Osteoblast (primary cell): ENCODE data around the gene FGD5. TPM values are rescaled to one million over a fixed set of nuclear protein-coding genes. Genes with fewer than 3 reads are reported as not detected.

ENCODE experiments used
- DNase-seq: peaks from one replicate; pipeline ENCODE4 v3.0.0; 2011; ENCODE audit warnings: low spot score, mixed read lengths; ENCODE audit not compliant: insufficient read length; ENCODE audit errors: missing footprints
- H2AFZ ChIP-seq: 2 replicates; pipeline ENCODE4 v1.6.0; 2011; ENCODE audit warnings: mild to moderate bottlenecking, low read length
- H3K27ac ChIP-seq: 2 replicates; pipeline ENCODE4 v1.5.1; 2011; ENCODE audit warnings: mild to moderate bottlenecking, low read depth, low read length, moderate library complexity
- H3K27me3 ChIP-seq: 2 replicates; pipeline ENCODE4 v1.6.0; 2012; ENCODE audit warnings: mild to moderate bottlenecking, control low read depth, inconsistent platforms, low read length, moderate library complexity; ENCODE audit not compliant: insufficient read depth
- H3K36me3 ChIP-seq: 2 replicates; pipeline ENCODE4 v1.5.1; 2011; ENCODE audit warnings: mild to moderate bottlenecking, low read length, control low read depth, moderate library complexity; ENCODE audit not compliant: insufficient read depth
- H3K4me1 ChIP-seq: 2 replicates; pipeline ENCODE4 v1.5.1; 2011; ENCODE audit warnings: mild to moderate bottlenecking, low read length, control low read depth, moderate library complexity; ENCODE audit not compliant: insufficient read depth
- H3K4me2 ChIP-seq: 2 replicates; pipeline ENCODE4 v1.6.0; 2011; ENCODE audit warnings: mild to moderate bottlenecking, low read length; ENCODE audit not compliant: insufficient read depth
- H3K4me3 ChIP-seq: fragments of 200-600 bp; sonication (generic); 3 replicates; pipeline ENCODE4 v1.5.1; 2012; ENCODE audit warnings: mild to moderate bottlenecking, low read length, inconsistent platforms; ENCODE audit not compliant: insufficient read depth
- H3K79me2 ChIP-seq: 2 replicates; pipeline ENCODE4 v1.6.0; 2012; ENCODE audit warnings: mild to moderate bottlenecking, low read length, control low read depth, inconsistent platforms; ENCODE audit not compliant: insufficient read depth
- H3K9me3 ChIP-seq: 2 replicates; pipeline ENCODE4 v1.5.1; 2011; ENCODE audit warnings: low read depth, low read length, control low read depth
- H4K20me1 ChIP-seq: 2 replicates; pipeline ENCODE4 v1.6.0; 2012; ENCODE audit warnings: mild to moderate bottlenecking, low read length, control low read depth; ENCODE audit not compliant: insufficient read depth
- total RNA-seq: library from RNA; depleted of rRNA; stranded (reverse); fragments of >200 nt; gene quantifications from 2 replicates; pipeline ENCODE4 v1.2.3, GENCODE V29; 2012
- TF ChIP-seq, protein P1 (sequence below): IDR thresholded peaks from 2 replicates; pipeline ENCODE4 v1.5.1; 2011; ENCODE audit warnings: mild to moderate bottlenecking, low read depth, low read length, moderate library complexity; ENCODE audit errors: extremely low read depth

FGD5 gene
- total RNA-seq, 1 donor: under 0.01 TPM

DNA sequence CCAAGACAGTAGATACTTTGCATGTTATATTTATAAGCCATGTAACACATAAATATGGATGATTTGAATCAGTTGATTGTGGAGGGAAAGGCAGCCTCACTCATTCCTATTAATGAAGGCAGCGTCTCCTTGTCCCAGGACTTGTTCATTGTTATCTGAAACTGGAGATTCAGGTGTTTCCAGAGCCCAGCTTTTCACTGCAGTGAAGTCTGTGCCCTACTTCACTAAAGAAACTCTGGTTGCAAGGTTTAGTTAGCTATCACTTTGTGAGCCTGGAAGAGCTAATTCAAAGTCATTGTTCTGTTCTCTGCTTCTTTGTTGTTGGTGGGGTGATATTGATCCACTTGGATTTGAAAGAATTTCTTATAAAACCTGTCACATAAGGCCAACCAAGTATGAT is 138.4 kb downstream of the FGD5 start:
- Histone ChIP-seq H3K36me3 (peaks cover 10% of the 10 kb centered on the region), H3K4me1 (peaks cover 9% of the 10 kb centered on the region), H3K27ac (no peak overlapping the region), H3K9me3 (no peaks in the 10 kb centered on the region), H3K4me2 (no peak overlapping the region), H2AFZ (no peak overlapping the region), H3K4me3 (no peak overlapping the region), H4K20me1 (peaks cover 8% of the 10 kb centered on the region), H3K27me3 (no peaks in the 10 kb centered on the region), H3K79me2 (peaks cover 93% of the 10 kb centered on the region)
- DNase-seq: no peak
- TF ChIP-seq, protein P1, sequence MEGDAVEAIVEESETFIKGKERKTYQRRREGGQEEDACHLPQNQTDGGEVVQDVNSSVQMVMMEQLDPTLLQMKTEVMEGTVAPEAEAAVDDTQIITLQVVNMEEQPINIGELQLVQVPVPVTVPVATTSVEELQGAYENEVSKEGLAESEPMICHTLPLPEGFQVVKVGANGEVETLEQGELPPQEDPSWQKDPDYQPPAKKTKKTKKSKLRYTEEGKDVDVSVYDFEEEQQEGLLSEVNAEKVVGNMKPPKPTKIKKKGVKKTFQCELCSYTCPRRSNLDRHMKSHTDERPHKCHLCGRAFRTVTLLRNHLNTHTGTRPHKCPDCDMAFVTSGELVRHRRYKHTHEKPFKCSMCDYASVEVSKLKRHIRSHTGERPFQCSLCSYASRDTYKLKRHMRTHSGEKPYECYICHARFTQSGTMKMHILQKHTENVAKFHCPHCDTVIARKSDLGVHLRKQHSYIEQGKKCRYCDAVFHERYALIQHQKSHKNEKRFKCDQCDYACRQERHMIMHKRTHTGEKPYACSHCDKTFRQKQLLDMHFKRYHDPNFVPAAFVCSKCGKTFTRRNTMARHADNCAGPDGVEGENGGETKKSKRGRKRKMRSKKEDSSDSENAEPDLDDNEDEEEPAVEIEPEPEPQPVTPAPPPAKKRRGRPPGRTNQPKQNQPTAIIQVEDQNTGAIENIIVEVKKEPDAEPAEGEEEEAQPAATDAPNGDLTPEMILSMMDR: no peak

DNA sequence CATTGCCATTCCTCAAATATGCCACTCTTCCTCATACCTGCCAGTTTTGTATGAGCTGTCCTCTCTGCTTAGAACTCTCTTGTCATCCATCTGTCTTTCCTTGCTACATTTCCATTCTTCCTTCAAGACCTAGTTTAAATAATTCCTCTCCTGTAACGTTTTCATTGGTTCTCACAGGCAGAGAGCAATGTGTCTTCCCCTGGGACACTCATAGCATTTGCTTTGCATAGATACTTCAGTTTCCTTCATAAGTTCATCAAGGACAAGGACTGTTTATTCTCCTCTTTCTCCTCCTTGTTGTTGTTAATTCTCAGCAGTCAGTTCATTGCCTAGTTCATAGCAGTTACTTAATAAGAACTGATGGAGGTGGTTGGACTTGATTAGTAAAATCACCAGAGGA is 139.2 kb downstream of the FGD5 start:
- H3K36me3 ChIP-seq: peaks cover 10% of the 10 kb centered on the region
- peaks cover 9% of the 10 kb centered on the region for H3K4me1 ChIP-seq
- H3K4me3 ChIP-seq: no peak overlapping the region
- peaks cover 8% of the 10 kb centered on the region for H4K20me1 ChIP-seq
- TF ChIP-seq, protein P1: no peak
- no peak overlapping the region for H2AFZ ChIP-seq
- peaks cover 88% of the 10 kb centered on the region for H3K79me2 ChIP-seq
- no peaks in the 10 kb centered on the region for H3K27me3 ChIP-seq
- peak; percentile 41 for DNase-seq
- no peak overlapping the region for H3K4me2 ChIP-seq
- no peak overlapping the region for H3K27ac ChIP-seq
- no peaks in the 10 kb centered on the region for H3K9me3 ChIP-seq

DNA sequence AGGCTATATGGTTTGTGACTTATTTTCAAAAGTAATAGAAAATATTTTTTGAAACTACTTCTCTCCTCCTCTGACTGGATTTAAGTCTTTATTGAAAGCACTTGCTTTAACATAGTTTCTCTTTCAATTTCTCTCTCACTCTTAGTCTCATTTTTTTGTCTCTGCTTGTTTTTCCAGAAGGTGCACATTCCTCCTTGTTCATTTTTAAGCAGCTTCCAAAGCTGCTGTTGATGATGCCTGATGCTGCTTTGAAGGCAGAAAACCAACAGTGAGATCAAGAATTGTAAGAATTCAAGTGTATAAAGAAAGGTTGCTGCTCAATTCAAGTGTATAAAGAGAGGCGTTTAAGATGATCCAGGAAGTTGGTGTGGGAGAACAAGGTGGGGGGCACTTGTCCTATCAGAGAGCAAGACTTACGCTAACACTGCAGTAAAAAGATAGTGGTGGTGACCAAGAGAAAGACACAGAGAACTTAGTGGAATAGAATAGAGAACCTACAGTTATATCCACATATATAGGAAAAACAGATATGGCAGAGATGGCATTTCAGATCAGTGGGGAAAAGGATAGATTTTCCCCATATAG is 140.7 kb downstream of the FGD5 start:
- peaks cover 9% of the 10 kb centered on the region for H3K4me1 ChIP-seq
- TF ChIP-seq, protein P1: no peak
- no peaks in the 10 kb centered on the region for H3K27me3 ChIP-seq
- H3K79me2 ChIP-seq: peaks cover 82% of the 10 kb centered on the region
- no peak overlapping the region for H3K27ac ChIP-seq
- no peak for DNase-seq
- H3K4me3 ChIP-seq: no peak overlapping the region
- H3K9me3 ChIP-seq: no peaks in the 10 kb centered on the region
- no peak overlapping the region for H3K4me2 ChIP-seq
- H2AFZ ChIP-seq: no peak overlapping the region
- peaks cover 8% of the 10 kb centered on the region for H4K20me1 ChIP-seq
- peaks cover 10% of the 10 kb centered on the region for H3K36me3 ChIP-seq

DNA sequence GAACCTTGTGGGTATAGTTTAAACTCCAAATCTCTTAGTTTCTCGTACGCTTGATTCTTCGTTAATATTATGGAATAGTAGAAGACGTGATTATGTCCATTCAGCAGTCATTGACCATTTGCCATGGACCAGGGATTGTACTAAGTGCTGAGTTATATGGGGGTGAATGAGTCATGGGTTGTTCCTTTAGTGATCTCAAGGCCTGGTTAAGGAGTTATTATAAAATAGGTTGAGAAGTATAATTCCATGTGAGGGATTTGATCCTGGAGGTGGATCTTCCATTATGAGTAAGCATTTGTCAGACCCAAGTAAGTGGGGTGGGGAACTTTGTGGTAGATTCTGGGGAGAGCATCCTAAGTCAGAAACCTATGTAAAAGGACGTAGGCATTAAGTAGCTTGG is 144.0 kb downstream of the FGD5 start:
- DNase-seq: peak; percentile 66
- H3K79me2 ChIP-seq: peaks cover 66% of the 10 kb centered on the region
- no peaks in the 10 kb centered on the region for H3K9me3 ChIP-seq
- peaks cover 12% of the 10 kb centered on the region for H3K36me3 ChIP-seq
- no peak overlapping the region for H3K4me3 ChIP-seq
- H3K4me2 ChIP-seq: peak overlapping the region; percentile 1
- H3K27me3 ChIP-seq: no peaks in the 10 kb centered on the region
- TF ChIP-seq, protein P1: no peak
- peaks cover 6% of the 10 kb centered on the region for H3K4me1 ChIP-seq
- H2AFZ ChIP-seq: no peak overlapping the region
- H4K20me1 ChIP-seq: peaks cover 5% of the 10 kb centered on the region
- peak overlapping the region; percentile 1 for H3K27ac ChIP-seq
